PFSK-1 (cell line): ENCODE measurements around the gene SNX5.

ENCODE experiments used
- FOXP2 ChIP-seq: optimal IDR thresholded peaks from 2 replicates; pipeline ENCODE3; 2011; ENCODE audit warnings: borderline replicate concordance, control low read depth, inconsistent platforms; ENCODE audit not compliant: insufficient read depth; ENCODE audit errors: extremely low read length, extremely low read depth
- POLR2AphosphoS5 ChIP-seq: IDR thresholded peaks from 2 replicates; pipeline ENCODE4 v1.6.1; 2012; ENCODE audit warnings: low read depth, mild to moderate bottlenecking, control low read depth, low read length, moderate library complexity
- REST ChIP-seq, 2 experiments: IDR thresholded peaks; 2 replicates each; pipeline versions ENCODE4 v1.6.1 to v1.8.0; 2011 to 2012; ENCODE audit warnings: low read depth in 2 of 2, low read length in 2 of 2, control low read depth in 1 of 2, inconsistent platforms in 1 of 2, mild to moderate bottlenecking in 1 of 2, moderate library complexity in 1 of 2; ENCODE audit not compliant: insufficient read depth in 1 of 2
- SIN3A ChIP-seq: IDR thresholded peaks from 2 replicates; pipeline ENCODE4 v1.6.1; 2012; ENCODE audit warnings: mild to moderate bottlenecking, low read length, moderate library complexity, borderline replicate concordance; ENCODE audit not compliant: insufficient read depth
- TAF1 ChIP-seq: IDR thresholded peaks from 2 replicates; pipeline ENCODE4 v1.6.1; 2012; ENCODE audit warnings: low read length, control low read depth, borderline replicate concordance; ENCODE audit not compliant: insufficient read depth

SNX5 gene

GRCh38 chr20:17910828-17911294, 57.7 kb downstream of the SNX5 start:
- TF ChIP-seq POLR2AphosphoS5 = peak; percentile 78; the same call in 1 of the 2 replicates
- TF ChIP-seq FOXP2 = no peak

GRCh38 chr20:17909869-17910321, 58.7 kb downstream of the SNX5 start:
- TF ChIP-seq SIN3A = no peak

- no peak for TF ChIP-seq REST (IDR thresholded peaks at IDR 0.05; ENCODE audit: insufficient read depth in 1 of 2, low read depth in 2 of 2, low read length in 2 of 2)
- no peak for TF ChIP-seq TAF1
- no peak for TF ChIP-seq FOXP2
- no peak for TF ChIP-seq SIN3A
- TF ChIP-seq POLR2AphosphoS5 = no peak
These were observed 63.0 kb downstream of the SNX5 start for GRCh38 chr20:17905544-17905943.

GRCh38 chr20:17904027-17904426, 64.6 kb downstream of the SNX5 start:
- TF ChIP-seq POLR2AphosphoS5 (no peak), TAF1 (no peak), FOXP2 (no peak), REST (IDR thresholded peaks at IDR 0.05; ENCODE audit: insufficient read depth in 1 of 2, low read depth in 2 of 2, low read length in 2 of 2) (no peak), SIN3A (no peak)

GRCh38 chr20:17902531-17903083, 66.0 kb downstream of the SNX5 start:
- TF ChIP-seq REST (IDR thresholded peaks at IDR 0.05; ENCODE audit: insufficient read depth in 1 of 2, low read depth in 2 of 2, low read length in 2 of 2) (no peak), SIN3A (no peak), FOXP2 (no peak), TAF1 (no peak), POLR2AphosphoS5 (no peak)

GRCh38 chr20:17901971-17902370, 66.6 kb downstream of the SNX5 start:
- TF ChIP-seq TAF1 = no peak
- TF ChIP-seq REST (IDR thresholded peaks at IDR 0.05; ENCODE audit: insufficient read depth in 1 of 2, low read depth in 2 of 2, low read length in 2 of 2) = no peak
- TF ChIP-seq FOXP2 = no peak
- no peak for TF ChIP-seq SIN3A
- no peak for TF ChIP-seq POLR2AphosphoS5
